Neural progenitor cell (in vitro differentiated cells): ENCODE measurements around the gene FOXRED1.

Experiments
- EZH2 ChIP-seq: fragments of 200-600 bp; sonication (generic); IDR thresholded peaks from 2 replicates; pipeline ENCODE4 v1.6.1; 2017; ENCODE audit warnings: antibody characterized with exemption, mild to moderate bottlenecking, moderate library complexity
- EZH2phosphoT487 ChIP-seq: fragments of 200-600 bp; sonication (generic); IDR thresholded peaks from 2 replicates; pipeline ENCODE4 v1.6.1; 2017; ENCODE audit warnings: antibody characterized with exemption
- TF ChIP-seq, protein P1 (sequence below): fragments of 200-600 bp; sonication (generic); IDR thresholded peaks from 2 replicates; pipeline ENCODE4 v1.5.1; 2017; ENCODE audit warnings: antibody characterized with exemption, mild to moderate bottlenecking

- TF ChIP-seq, protein P1, sequence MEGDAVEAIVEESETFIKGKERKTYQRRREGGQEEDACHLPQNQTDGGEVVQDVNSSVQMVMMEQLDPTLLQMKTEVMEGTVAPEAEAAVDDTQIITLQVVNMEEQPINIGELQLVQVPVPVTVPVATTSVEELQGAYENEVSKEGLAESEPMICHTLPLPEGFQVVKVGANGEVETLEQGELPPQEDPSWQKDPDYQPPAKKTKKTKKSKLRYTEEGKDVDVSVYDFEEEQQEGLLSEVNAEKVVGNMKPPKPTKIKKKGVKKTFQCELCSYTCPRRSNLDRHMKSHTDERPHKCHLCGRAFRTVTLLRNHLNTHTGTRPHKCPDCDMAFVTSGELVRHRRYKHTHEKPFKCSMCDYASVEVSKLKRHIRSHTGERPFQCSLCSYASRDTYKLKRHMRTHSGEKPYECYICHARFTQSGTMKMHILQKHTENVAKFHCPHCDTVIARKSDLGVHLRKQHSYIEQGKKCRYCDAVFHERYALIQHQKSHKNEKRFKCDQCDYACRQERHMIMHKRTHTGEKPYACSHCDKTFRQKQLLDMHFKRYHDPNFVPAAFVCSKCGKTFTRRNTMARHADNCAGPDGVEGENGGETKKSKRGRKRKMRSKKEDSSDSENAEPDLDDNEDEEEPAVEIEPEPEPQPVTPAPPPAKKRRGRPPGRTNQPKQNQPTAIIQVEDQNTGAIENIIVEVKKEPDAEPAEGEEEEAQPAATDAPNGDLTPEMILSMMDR, result no peak
- TF ChIP-seq EZH2 (no peak), EZH2phosphoT487 (no peak)
Measured at GRCh38 chr11:126282361-126282735, 13.4 kb downstream of the FOXRED1 start.
